ENCODE results near the gene OTOA.

DNA sequence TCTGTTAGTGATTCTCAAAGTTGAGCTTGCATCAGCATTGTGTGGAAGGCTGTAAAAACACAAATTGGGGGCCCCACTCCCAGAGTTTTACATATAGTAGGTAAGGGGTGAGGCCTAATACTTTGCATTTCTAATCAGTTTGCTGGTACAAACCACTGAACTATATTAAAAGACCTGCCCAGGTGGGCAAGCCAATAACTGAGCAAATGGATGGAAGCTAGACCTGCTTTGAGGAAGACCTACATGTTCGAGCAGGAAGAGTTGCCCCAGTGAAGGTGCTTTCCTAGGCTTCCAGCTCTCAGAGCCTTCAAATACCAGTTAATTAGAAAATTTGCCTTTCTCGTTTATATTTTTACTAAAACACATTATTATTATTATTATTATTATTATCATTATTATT lies 56.8 kb downstream of the OTOA start:
- TF ChIP-seq, protein P1, sequence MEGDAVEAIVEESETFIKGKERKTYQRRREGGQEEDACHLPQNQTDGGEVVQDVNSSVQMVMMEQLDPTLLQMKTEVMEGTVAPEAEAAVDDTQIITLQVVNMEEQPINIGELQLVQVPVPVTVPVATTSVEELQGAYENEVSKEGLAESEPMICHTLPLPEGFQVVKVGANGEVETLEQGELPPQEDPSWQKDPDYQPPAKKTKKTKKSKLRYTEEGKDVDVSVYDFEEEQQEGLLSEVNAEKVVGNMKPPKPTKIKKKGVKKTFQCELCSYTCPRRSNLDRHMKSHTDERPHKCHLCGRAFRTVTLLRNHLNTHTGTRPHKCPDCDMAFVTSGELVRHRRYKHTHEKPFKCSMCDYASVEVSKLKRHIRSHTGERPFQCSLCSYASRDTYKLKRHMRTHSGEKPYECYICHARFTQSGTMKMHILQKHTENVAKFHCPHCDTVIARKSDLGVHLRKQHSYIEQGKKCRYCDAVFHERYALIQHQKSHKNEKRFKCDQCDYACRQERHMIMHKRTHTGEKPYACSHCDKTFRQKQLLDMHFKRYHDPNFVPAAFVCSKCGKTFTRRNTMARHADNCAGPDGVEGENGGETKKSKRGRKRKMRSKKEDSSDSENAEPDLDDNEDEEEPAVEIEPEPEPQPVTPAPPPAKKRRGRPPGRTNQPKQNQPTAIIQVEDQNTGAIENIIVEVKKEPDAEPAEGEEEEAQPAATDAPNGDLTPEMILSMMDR (IDR thresholded peaks at IDR 0.05) = no peak
- no peak for TF ChIP-seq POLR2A (IDR thresholded peaks at IDR 0.05)

Measured in vagina (tissue), 2 donors.